Smooth muscle cell (in vitro differentiated cells): ENCODE measurements around the gene E2F7. TPM values are rescaled to one million over a fixed set of nuclear protein-coding genes. Genes with fewer than 3 reads are reported as not detected.

Source experiments
- DNase-seq: peaks from one replicate; lab custom pipeline; 2025; ENCODE audit not compliant: unreplicated experiment; lab: John Stamatoyannopoulos, UW
- H2AFZ ChIP-seq: fragments of 200-600 bp; sonication (generic); 2 replicates; pipeline ENCODE4 v1.6.0; 2016; ENCODE audit warnings: antibody characterized with exemption, low read depth, mild to moderate bottlenecking
- H3F3A ChIP-seq: fragments of 200-600 bp; sonication (generic); 2 replicates; pipeline ENCODE4 v1.6.0; 2017; ENCODE audit warnings: antibody characterized with exemption, low read depth
- H3K27ac ChIP-seq: fragments of 200-600 bp; sonication (generic); 2 replicates; pipeline ENCODE4 v1.5.1; 2016; ENCODE audit warnings: low read depth, mild to moderate bottlenecking
- H3K27me3 ChIP-seq: fragments of 200-600 bp; sonication (generic); 2 replicates; pipeline ENCODE4 v1.6.1; 2016; ENCODE audit warnings: low read depth, mild to moderate bottlenecking
- H3K36me3 ChIP-seq: fragments of 200-600 bp; sonication (generic); 2 replicates; pipeline ENCODE4 v1.5.1; 2016; ENCODE audit warnings: low read depth
- H3K4me1 ChIP-seq: fragments of 200-600 bp; sonication (generic); 2 replicates; pipeline ENCODE4 v1.5.1; 2016; ENCODE audit warnings: low read depth
- H3K4me2 ChIP-seq: fragments of 200-600 bp; sonication (generic); 2 replicates; pipeline ENCODE4 v1.6.0; 2016; ENCODE audit warnings: mild to moderate bottlenecking
- H3K4me3 ChIP-seq: fragments of 200-600 bp; sonication (generic); 2 replicates; pipeline ENCODE4 v1.5.1; 2016; ENCODE audit warnings: mild to moderate bottlenecking
- H3K79me2 ChIP-seq: fragments of 200-600 bp; sonication (generic); 2 replicates; pipeline ENCODE4 v1.6.0; 2016; ENCODE audit warnings: low read depth, mild to moderate bottlenecking
- H3K9ac ChIP-seq: fragments of 200-600 bp; sonication (generic); 2 replicates; pipeline ENCODE4 v1.6.0; 2016; ENCODE audit warnings: low read depth
- H3K9me3 ChIP-seq: fragments of 200-600 bp; sonication (generic); replicated peaks from 2 replicates; pipeline ENCODE4 v1.5.1; 2016; ENCODE audit warnings: low read depth
- H4K20me1 ChIP-seq: fragments of 200-600 bp; sonication (generic); 2 replicates; pipeline ENCODE4 v1.6.0; 2016; ENCODE audit warnings: low read depth
- CTCF ChIP-seq: fragments of 200-600 bp; sonication (generic); IDR thresholded peaks from 2 replicates; pipeline ENCODE4 v1.5.1; 2017; ENCODE audit warnings: borderline replicate concordance, mild to moderate bottlenecking, antibody characterized with exemption; ENCODE audit not compliant: insufficient read depth, poor library complexity, severe bottlenecking
- WGBS: methylation state at CpG from one replicate; pipeline ENCODE4 v1.1.7; 2016; ENCODE audit warnings: low lambda C conversion rate; 5-methylcytosine and 5-hydroxymethylcytosine counted together
- polyA plus RNA-seq: library from polyadenylated mRNA; unstranded; fragments of >200 nt; fragmentation: Nextera tagmentation; extraction: Ambion mirVana; gene quantifications from 2 replicates; pipeline ENCODE4 v1.2.1, GENCODE V29; 2016
- total RNA-seq: library from RNA; depleted of rRNA; stranded (reverse); fragments of >200 nt; gene quantifications from 2 replicates; pipeline ENCODE4 v1.2.3, GENCODE V29; 2014

Gene E2F7
- total and polyA plus RNA-seq, 2 experiments from 2014 or later, result 5.1 to 16.0 TPM

DNA sequence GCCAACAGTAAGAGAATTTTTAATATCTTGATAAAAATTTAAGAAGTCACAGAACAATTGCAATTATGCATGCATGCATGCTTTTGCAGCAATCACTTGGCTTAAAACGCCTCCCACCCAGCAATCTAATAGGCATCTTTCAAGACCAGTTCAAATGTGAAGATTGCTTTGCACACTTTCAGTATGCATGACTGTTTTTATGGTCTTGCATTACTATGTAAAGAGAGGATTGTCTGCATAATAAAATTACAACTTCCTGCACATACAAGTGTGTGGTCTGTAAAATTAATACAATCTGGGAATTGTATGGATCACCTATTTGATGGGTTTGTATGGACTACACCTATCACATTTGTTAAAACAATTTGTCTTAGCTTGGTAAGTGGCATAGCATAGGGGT lies 48.8 kb downstream of the E2F7 start:
- Histone ChIP-seq H3K27ac (no peak overlapping the region), H3K4me2 (no peak overlapping the region), H3K79me2 (no peaks in the 10 kb centered on the region), H3K4me3 (no peak overlapping the region), H2AFZ (no peak overlapping the region), H3K9me3 (no peaks in the 10 kb centered on the region), H3K36me3 (no peaks in the 10 kb centered on the region), H3K4me1 (no peaks in the 10 kb centered on the region), H3K27me3 (no peaks in the 10 kb centered on the region), H3F3A (no peaks in the 10 kb centered on the region), H3K9ac (no peak overlapping the region), H4K20me1 (no peaks in the 10 kb centered on the region)
- DNase-seq, result no peak
- TF ChIP-seq CTCF, result no peak
- 85% methylated on average over 1 of the region's 1 CpG for WGBS

- no peak overlapping the region for H2AFZ ChIP-seq
- H3K4me1 ChIP-seq, result peaks cover 5% of the 10 kb centered on the region
- no peak for DNase-seq
- H3K27me3 ChIP-seq, result no peaks in the 10 kb centered on the region
- no peak overlapping the region for H3K4me2 ChIP-seq
- no peaks in the 10 kb centered on the region for H4K20me1 ChIP-seq
- H3K9ac ChIP-seq, result no peak overlapping the region
- H3K4me3 ChIP-seq, result no peak overlapping the region
- no peaks in the 10 kb centered on the region for H3K79me2 ChIP-seq
- no peaks in the 10 kb centered on the region for H3K9me3 ChIP-seq
- TF ChIP-seq CTCF, result no peak
- H3F3A ChIP-seq, result peaks cover 2% of the 10 kb centered on the region
- H3K27ac ChIP-seq, result no peak overlapping the region
- WGBS, result 83% methylated on average over 1 of the region's 1 CpG
- no peaks in the 10 kb centered on the region for H3K36me3 ChIP-seq
Observed at GRCh38 chr12:77013091-77013490, 52.3 kb downstream of the E2F7 start.

- 11% methylated on average over 9 of the region's 9 CpGs for WGBS
- Histone ChIP-seq H2AFZ (peak overlapping the region; percentile 53), H3K36me3 (no peaks in the 10 kb centered on the region), H3K4me3 (peak overlapping the region; percentile 42), H4K20me1 (no peaks in the 10 kb centered on the region), H3K27me3 (no peaks in the 10 kb centered on the region), H3K4me2 (peak overlapping the region; percentile 78), H3K27ac (no peak overlapping the region), H3K79me2 (no peaks in the 10 kb centered on the region), H3K4me1 (peaks cover 5% of the 10 kb centered on the region), H3K9ac (peak overlapping the region; percentile 0), H3K9me3 (no peaks in the 10 kb centered on the region), H3F3A (peaks cover 2% of the 10 kb centered on the region)
- DNase-seq, result peak; percentile 42
- peak; percentile 97 for TF ChIP-seq CTCF
Observed at GRCh38 chr12:77010691-77011548, 54.4 kb downstream of the E2F7 start.

DNA sequence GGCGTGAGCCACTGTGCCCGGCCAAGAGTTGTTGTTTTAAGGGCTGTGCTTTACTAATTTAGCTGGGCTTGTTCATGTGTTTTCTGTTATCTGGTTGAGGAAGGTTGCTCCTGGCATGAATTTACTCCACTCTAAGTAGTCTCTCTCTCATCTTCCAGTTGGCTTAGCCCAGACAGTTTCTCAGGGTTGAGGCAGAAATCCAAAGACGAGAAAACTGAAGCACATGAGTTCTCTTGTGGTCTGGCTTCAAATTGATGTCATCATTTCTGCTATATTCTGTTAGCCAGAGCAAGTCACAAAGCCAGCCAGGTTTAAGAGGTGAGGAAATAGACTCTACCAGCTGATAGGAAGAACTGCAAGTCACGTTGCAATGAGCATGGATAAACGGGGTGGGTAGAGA lies 57.9 kb downstream of the E2F7 start:
- Histone ChIP-seq H4K20me1 (no peaks in the 10 kb centered on the region), H3K27ac (no peak overlapping the region), H2AFZ (no peak overlapping the region), H3K9me3 (no peaks in the 10 kb centered on the region), H3K27me3 (no peaks in the 10 kb centered on the region), H3K4me3 (no peak overlapping the region), H3F3A (peaks cover 2% of the 10 kb centered on the region), H3K4me1 (peaks cover 5% of the 10 kb centered on the region), H3K9ac (no peak overlapping the region), H3K4me2 (no peak overlapping the region), H3K36me3 (no peaks in the 10 kb centered on the region), H3K79me2 (no peaks in the 10 kb centered on the region)
- DNase-seq, result no peak
- WGBS, result 92% methylated on average over 5 of the region's 5 CpGs
- no peak for TF ChIP-seq CTCF
